A549 treated with Mapracorat at 1 μM for 4 hours (cell line): ENCODE measurements around the gene KL. TPM values are rescaled to one million over a fixed set of nuclear protein-coding genes. Genes with fewer than 3 reads are reported as not detected.

ENCODE experiments used
- total RNA-seq: library from RNA; stranded (reverse); fragments of 200-300 nt; extraction: Qiagen RNA extraction; gene quantifications from 5 replicates; pipeline ENCODE4 v1.2.3, GENCODE V29; 2022

The KL gene
- 0.02 to 0.05 TPM (median 0.05 TPM) in 3 of 5 replicates, not detected in the others for total RNA-seq

GRCh38 chr13:33016414-33017322 is at the start of gene KL:
Gene KL (plus strand): TSS chr13:33016423. CDS start chr13:33016441, 18 bp downstream.

